Umbilical cord (tissue), 2 donors: ENCODE data around the gene CISD3. TPM values are rescaled to one million over a fixed set of nuclear protein-coding genes. Genes with fewer than 3 reads are reported as not detected.
"Not testable (repeated sequence)": the region's sequence is repeated elsewhere in the genome, so short reads cannot be mapped to it uniquely, and the experiment has no call there.

Experiments
- DNase-seq: peaks from one replicate; pipeline ENCODE4 v3.0.0-alpha.2; 2015; ENCODE audit warnings: low spot score
- total RNA-seq: library from RNA; depleted of rRNA; stranded (reverse); fragments of >200 nt; gene quantifications from one replicate; pipeline ENCODE4 v1.2.3, GENCODE V29; 2014; ENCODE audit warnings: low replicate concordance; ENCODE audit not compliant: insufficient read depth

The CISD3 gene
- total RNA-seq, 1 donor from 2014 or later = 2.2 TPM

DNA sequence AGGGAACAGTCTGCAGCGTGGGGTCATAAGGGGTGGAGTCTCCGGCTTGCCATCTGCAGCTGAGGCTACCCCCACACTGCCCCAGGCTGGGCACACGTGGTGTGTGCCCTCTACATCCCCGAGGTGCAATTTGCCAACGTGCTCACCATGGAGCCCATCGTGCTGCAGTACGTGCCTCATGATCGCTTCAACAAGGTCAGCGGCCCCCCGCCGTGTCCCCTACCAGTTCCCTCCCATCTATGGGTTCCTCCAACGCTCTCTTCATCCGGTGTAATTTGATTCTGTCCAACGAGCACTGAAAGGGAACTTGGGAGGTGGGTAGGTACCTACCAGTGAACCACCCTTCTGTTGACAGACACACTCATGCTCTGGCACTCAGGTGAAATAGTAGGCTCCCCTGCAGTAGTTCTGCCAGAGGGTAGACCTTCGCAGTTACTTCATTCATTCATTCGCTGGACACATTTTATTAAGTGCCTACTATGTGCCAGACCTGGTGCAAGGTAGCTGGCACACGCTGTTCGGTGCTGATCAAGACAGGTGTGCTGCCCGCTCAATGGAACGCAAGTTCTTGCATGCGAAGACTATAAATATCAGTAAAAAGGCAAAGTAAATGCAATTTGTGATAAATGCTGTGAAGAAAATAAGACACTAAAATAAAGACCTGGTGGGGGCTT is 22.3 kb upstream of the CISD3 start:
- DNase-seq = no peak

- no peak for DNase-seq
These were observed 20.9 kb upstream of the CISD3 start for GRCh38 chr17:38709104-38709820.

DNA sequence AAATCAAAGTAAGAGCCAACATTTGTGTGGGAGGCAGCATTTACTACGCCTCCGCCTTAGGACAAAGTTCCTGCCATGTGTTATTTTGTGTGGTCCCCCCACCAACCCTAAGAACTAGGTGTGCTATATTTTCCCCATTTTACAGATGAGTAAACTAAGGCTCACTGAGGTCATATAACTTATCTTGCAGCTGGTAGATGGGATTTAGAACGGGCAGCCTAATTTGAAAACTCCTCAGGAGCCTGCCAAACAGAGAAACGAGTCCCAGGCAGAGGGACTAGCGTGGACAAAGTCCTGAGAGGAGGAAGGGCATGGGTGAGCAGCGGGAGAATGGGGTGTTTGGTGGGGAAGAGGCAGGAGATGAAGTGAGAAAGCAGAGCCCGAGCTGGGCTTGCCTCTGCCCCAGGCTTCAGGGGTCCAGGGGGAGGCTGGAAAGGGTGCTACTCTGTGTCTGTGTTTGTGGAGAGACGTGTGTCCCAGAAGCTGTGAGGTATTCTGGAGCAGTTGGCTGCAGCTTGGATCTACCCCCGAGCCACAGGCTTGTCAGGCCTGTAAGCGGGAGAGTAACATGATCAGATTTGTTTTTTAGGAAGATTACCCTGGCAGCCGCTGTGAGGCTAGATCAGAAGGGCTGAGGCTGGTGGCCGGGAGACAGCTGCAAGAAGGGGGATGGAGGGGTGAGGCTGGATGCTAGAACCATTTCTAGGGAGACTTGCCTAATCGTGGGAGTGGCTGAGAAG is 20.1 kb upstream of the CISD3 start:
- DNase-seq = no peak

GRCh38 chr17:38710604-38710962 is 19.6 kb upstream of the CISD3 start:
- no peak for DNase-seq

GRCh38 chr17:38710985-38711384 is 19.2 kb upstream of the CISD3 start:
- DNase-seq = no peak

DNA sequence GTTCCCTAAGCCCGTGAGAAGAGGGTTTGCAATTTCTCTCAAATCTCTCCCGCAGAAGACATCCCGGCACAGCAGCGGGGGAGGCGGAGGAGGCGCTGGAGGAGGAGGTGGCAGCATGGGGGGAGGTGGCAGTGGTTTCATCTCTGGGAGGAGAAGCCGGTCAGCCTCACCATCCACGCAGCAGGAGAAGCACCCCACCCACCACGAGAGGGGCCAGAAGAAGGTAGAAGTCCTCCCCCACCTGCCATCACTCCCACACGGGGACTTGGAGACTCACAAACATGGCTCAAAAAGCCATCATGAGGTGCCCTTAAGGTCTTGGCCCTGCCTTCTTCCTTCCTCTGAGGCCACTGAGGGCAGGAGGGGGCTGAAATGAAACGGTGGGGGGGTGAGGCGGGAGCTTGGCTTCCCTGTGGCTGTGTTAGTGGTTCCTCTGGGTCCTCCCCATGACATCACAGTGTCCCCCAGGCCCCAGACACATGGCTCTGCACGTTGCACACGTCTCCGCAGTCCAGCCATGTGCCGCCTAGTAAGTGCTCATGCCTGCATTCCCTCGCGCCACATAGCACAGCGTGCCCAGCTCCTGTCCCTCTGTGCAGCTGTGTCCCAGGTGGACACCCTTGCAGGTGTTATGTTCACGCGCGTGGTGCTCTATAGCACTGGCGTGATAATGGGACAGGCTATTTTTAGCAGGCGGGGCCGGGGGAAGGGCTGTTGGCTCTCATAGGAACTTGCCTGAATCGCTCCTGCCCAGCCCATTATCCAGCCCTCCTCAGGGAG is 18.2 kb upstream of the CISD3 start:
- no peak for DNase-seq

- no peak for DNase-seq
These were observed 17.5 kb upstream of the CISD3 start for GRCh38 chr17:38712593-38712992.

DNA sequence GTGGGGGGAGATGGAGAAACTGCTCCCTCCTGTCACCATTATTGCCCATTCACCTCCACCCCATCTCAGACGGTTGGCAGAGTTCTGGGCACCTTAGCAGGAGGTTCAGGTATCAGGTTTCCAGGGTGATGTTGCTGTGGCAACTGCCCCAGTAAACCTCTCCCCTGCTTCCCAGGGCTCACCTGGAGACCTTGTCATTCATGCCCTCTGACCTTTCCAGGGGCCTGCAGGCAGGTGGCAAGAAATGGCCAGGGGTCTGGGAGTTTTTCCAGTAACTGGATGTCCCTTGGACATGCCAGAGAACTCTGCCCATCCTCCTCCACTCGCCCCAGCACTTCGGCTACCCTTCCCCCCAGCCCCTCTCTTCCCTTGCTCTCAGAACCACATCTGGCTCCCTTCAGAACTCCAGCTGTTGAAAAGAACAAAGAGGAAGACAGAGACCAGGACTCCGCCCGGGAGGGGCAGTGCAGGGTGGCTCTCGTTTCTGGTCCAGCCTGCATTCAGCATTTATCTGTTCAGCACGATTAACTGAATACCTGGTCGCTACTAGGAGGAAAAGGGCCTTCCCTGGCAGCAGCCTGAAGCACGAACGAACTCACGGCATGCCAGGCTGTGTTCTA is 16.6 kb upstream of the CISD3 start:
- DNase-seq = no peak

- DNase-seq = no peak
These were observed 14.8 kb upstream of the CISD3 start for GRCh38 chr17:38715216-38715943.

- DNase-seq = no peak
These were observed 13.7 kb upstream of the CISD3 start for GRCh38 chr17:38716368-38717005.

DNA sequence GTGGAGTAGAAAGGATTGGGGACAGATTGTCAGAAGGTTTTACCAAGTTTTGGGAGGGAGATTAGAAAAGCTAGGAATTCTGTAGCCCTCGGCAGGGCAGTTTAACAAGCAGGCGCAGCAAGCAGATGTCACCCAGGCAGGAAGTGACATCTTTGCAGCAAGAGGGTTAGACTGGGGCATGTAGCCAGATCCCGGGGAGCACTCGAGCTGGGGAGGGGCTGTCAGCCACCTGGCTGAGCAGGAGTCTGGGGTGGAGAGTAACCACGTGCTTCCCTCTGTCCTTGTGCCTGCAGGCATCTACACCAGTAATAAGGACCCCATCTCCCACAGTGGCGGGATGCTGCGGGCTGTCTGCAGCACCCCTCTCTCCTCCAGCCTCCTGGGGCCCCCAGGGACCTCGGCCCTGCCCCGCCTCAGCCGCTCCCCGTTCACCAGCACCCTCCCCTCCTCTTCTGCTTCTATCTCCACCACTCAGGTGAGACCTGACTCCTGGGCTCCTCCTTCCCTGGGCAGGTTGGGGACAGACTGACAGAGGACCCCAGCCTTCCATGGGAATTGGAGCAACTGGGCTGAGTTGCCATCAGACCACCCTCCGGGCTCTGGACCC is 12.9 kb upstream of the CISD3 start:
- no peak for DNase-seq

GRCh38 chr17:38719289-38719942 is 10.7 kb upstream of the CISD3 start:
- DNase-seq = no peak

- no peak for DNase-seq
These were observed 10.0 kb upstream of the CISD3 start for GRCh38 chr17:38719943-38720641.

- no peak for DNase-seq
These were observed 9.2 kb upstream of the CISD3 start for GRCh38 chr17:38720941-38721340.

- no peak for DNase-seq
These were observed 8.3 kb upstream of the CISD3 start for GRCh38 chr17:38721802-38722201.

GRCh38 chr17:38724337-38724988 is 5.7 kb upstream of the CISD3 start:
- peak; percentile 26 for DNase-seq

DNA sequence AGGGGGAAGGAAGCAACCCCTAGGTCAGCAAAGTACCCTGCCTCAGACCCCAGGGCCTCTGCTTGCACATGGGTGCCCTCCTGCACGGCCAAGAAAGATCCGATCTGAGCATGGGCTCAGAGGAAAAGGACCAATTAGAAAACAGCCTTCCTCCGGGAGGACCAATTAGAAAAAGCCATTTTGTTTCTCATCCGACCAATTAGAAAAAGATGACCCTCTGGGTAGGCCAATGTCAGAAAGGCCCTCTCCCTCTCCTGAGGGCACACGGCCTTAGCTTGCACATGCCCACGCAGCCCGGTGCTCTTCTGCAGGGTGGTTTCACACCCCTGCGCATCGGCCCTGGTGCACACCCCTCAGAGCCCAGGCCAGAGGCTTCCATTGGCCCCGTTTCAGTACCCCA is 5.1 kb upstream of the CISD3 start:
- no peak for DNase-seq

DNA sequence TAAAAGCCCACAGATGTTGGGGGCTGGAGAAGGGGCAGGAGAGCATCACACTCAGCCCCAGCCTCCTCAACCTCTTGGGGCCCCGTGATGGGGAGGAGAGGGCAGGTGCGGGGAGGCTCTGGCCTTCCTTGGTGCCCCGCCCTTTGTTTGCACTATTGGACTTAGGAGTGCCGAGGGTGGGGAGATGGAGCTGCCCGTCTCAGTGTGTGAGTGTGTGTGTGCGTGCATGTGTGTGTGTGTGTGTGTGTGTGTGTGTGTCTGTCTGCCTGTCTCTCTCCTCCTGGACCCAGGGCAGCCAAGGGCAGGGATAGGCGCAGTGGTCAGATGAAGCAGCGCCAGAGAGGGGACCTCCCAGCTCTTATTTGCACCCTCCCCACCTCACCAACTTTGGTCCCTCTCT is 4.0 kb upstream of the CISD3 start:
- DNase-seq = not testable (repeated sequence)
